Hepatocyte (in vitro differentiated cells): ENCODE data around the gene DDX39A. TPM values are rescaled to one million over a fixed set of nuclear protein-coding genes. Genes with fewer than 3 reads are reported as not detected.
A peak's percentile ranks its signal among the peaks of the same experiment; 100 is the strongest.

Experiments used
- DNase-seq: peaks from one replicate; pipeline ENCODE4 v3.0.0-alpha.2; 2016; ENCODE audit warnings: low spot score
- H2AFZ ChIP-seq: fragments of 200-600 bp; sonication (generic); 2 replicates; pipeline ENCODE4 v1.6.0; 2016; ENCODE audit warnings: antibody characterized with exemption, mild to moderate bottlenecking
- H3K27ac ChIP-seq: fragments of 200-600 bp; sonication (generic); 2 replicates; pipeline ENCODE4 v1.5.1; 2016; ENCODE audit warnings: mild to moderate bottlenecking
- H3K27me3 ChIP-seq: fragments of 200-600 bp; sonication (generic); 2 replicates; pipeline ENCODE4 v1.6.1; 2016
- H3K36me3 ChIP-seq: fragments of 200-600 bp; sonication (generic); replicated peaks from 2 replicates; pipeline ENCODE4 v1.5.1; 2016; ENCODE audit warnings: low read depth; ENCODE audit not compliant: insufficient read depth
- H3K4me1 ChIP-seq: fragments of 200-600 bp; sonication (generic); 2 replicates; pipeline ENCODE4 v1.5.1; 2016; ENCODE audit warnings: mild to moderate bottlenecking, moderate library complexity; ENCODE audit not compliant: insufficient read depth
- H3K4me2 ChIP-seq: fragments of 200-600 bp; sonication (generic); 2 replicates; pipeline ENCODE4 v1.6.0; 2016
- H3K4me3 ChIP-seq: fragments of 200-600 bp; sonication (generic); 2 replicates; pipeline ENCODE4 v1.5.1; 2016; ENCODE audit warnings: mild to moderate bottlenecking
- H3K79me2 ChIP-seq: fragments of 200-600 bp; sonication (generic); 2 replicates; pipeline ENCODE4 v1.6.0; 2017; ENCODE audit warnings: mild to moderate bottlenecking
- H3K9me2 ChIP-seq: fragments of 200-600 bp; sonication (generic); replicated peaks from 2 replicates; pipeline ENCODE4 v1.6.0; 2017; ENCODE audit warnings: mild to moderate bottlenecking; ENCODE audit not compliant: insufficient read depth
- H3K9me3 ChIP-seq: fragments of 200-600 bp; sonication (generic); 2 replicates; pipeline ENCODE4 v1.5.1; 2016; ENCODE audit warnings: low read depth, mild to moderate bottlenecking
- H4K20me1 ChIP-seq: fragments of 200-600 bp; sonication (generic); 2 replicates; pipeline ENCODE4 v1.6.0; 2016; ENCODE audit warnings: mild to moderate bottlenecking; ENCODE audit not compliant: insufficient read depth, poor library complexity, severe bottlenecking
- EZH2 ChIP-seq: fragments of 200-600 bp; sonication (generic); IDR thresholded peaks from 2 replicates; pipeline ENCODE4 v1.6.1; 2016; ENCODE audit warnings: antibody characterized with exemption, mild to moderate bottlenecking, borderline replicate concordance
- EZH2phosphoT487 ChIP-seq: fragments of 200-600 bp; sonication (generic); IDR thresholded peaks from one replicate; pipeline ENCODE4 v1.6.1; 2018; ENCODE audit warnings: antibody characterized with exemption, mild to moderate bottlenecking, low read depth, moderate library complexity; ENCODE audit not compliant: unreplicated experiment, severe bottlenecking
- whole genome bisulfite sequencing: methylation state at CpG from one replicate; pipeline ENCODE4 v1.1.6; 2016; ENCODE audit warnings: low lambda C conversion rate; ENCODE audit errors: missing lambda C conversion rate; 5-methylcytosine and 5-hydroxymethylcytosine counted together
- polyA plus RNA-seq: library from polyadenylated mRNA; unstranded; fragments of >200 nt; fragmentation: Nextera tagmentation; extraction: Ambion mirVana; gene quantifications from 2 replicates; pipeline ENCODE4 v1.2.1, GENCODE V29; 2016
- total RNA-seq: library from RNA; depleted of rRNA; stranded (reverse); fragments of >200 nt; gene quantifications from 2 replicates; pipeline ENCODE4 v1.2.3, GENCODE V29; 2014
- TF ChIP-seq, protein P1 (sequence below): fragments of 200-600 bp; sonication (generic); IDR thresholded peaks from 2 replicates; pipeline ENCODE4 v1.5.1; 2016; ENCODE audit warnings: antibody characterized with exemption, mild to moderate bottlenecking; ENCODE audit not compliant: poor library complexity

The DDX39A gene
- total and polyA plus RNA-seq, 2 experiments from 2014 or later = 79.2 to 106 TPM

DNA sequence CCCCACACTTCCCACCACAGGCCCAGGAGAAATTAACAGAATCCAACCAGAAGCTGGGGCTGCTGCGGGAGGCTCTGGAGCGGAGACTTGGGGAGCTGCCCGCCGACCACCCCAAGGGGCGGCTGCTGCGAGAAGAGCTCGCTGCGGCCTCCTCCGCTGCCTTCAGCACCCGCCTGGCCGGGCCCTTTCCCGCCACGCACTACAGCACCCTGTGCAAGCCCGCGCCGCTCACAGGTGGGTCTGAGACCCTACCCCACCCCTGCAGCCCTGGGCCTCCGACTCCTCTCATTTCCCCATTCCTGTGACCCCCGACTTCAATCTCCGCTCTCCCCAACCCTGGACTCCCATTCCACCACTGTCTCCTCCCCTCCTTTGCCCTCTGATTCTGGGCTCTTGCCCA, 31.7 kb upstream of the DDX39A start:
- no peak for DNase-seq
- no peaks in the 10 kb centered on the region for H3K27me3 ChIP-seq
- 100% methylated on average over 9 of the region's 19 CpGs for WGBS
- H3K4me1 ChIP-seq = no peaks in the 10 kb centered on the region
- TF ChIP-seq, protein P1, sequence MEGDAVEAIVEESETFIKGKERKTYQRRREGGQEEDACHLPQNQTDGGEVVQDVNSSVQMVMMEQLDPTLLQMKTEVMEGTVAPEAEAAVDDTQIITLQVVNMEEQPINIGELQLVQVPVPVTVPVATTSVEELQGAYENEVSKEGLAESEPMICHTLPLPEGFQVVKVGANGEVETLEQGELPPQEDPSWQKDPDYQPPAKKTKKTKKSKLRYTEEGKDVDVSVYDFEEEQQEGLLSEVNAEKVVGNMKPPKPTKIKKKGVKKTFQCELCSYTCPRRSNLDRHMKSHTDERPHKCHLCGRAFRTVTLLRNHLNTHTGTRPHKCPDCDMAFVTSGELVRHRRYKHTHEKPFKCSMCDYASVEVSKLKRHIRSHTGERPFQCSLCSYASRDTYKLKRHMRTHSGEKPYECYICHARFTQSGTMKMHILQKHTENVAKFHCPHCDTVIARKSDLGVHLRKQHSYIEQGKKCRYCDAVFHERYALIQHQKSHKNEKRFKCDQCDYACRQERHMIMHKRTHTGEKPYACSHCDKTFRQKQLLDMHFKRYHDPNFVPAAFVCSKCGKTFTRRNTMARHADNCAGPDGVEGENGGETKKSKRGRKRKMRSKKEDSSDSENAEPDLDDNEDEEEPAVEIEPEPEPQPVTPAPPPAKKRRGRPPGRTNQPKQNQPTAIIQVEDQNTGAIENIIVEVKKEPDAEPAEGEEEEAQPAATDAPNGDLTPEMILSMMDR = no peak
- no peak for TF ChIP-seq EZH2phosphoT487
- no peak for TF ChIP-seq EZH2
- H3K9me2 ChIP-seq = no peaks in the 10 kb centered on the region
- H3K36me3 ChIP-seq = peaks cover 3% of the 10 kb centered on the region
- H3K4me3 ChIP-seq = no peak overlapping the region
- H3K27ac ChIP-seq = no peak overlapping the region
- H4K20me1 ChIP-seq = no peaks in the 10 kb centered on the region
- no peaks in the 10 kb centered on the region for H3K79me2 ChIP-seq
- no peak overlapping the region for H3K4me2 ChIP-seq
- H3K9me3 ChIP-seq = no peaks in the 10 kb centered on the region
- H2AFZ ChIP-seq = no peak overlapping the region

DNA sequence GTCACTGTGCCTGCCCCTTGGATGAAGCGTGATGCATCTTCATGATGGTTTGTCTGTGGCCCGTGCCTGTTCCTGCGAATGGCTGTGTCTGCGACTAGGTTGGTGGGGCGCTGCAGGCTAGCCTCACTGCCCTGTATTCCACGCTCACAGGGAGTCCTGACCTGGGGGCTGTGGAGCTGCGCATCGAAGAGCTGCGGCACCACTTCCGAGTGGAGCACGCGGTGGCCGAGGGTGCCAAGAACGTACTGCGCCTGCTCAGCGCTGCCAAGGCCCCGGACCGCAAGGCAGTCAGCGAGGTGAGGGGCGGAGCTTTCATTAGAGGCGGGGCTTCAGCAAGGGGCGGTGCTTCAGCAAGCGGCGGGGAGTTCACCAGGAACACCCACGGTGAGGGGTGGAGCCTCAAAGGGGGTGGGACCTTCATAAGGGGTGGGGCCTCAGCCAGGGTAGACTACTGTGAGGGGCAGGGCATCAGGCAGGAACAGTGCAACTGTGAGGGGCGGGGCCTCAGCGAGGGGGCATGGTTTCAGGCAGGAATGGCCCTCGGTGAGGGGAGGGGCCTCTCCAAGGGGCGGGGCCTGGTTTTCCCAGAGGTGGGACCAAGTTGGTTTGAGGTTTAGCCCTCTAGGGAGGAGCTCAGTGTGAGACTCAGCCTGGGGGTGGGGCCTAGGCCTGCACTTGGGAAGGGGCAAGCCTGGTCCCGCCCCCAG, 31.2 kb upstream of the DDX39A start:
- Histone ChIP-seq H3K79me2 (no peaks in the 10 kb centered on the region), H3K9me3 (no peaks in the 10 kb centered on the region), H4K20me1 (no peaks in the 10 kb centered on the region), H3K4me3 (no peak overlapping the region), H2AFZ (no peak overlapping the region), H3K36me3 (peaks cover 3% of the 10 kb centered on the region), H3K9me2 (no peaks in the 10 kb centered on the region), H3K4me1 (no peaks in the 10 kb centered on the region), H3K4me2 (no peak overlapping the region), H3K27ac (no peak overlapping the region), H3K27me3 (no peaks in the 10 kb centered on the region)
- WGBS = 98% methylated on average over 24 of the region's 30 CpGs
- DNase-seq = peak; percentile 37
- no peak for TF ChIP-seq EZH2
- TF ChIP-seq, protein P1 = no peak
- no peak for TF ChIP-seq EZH2phosphoT487

GRCh38 chr19:14449321-14449720, 30.2 kb upstream of the DDX39A start:
- no peak for DNase-seq
- Histone ChIP-seq H3K36me3 (no peaks in the 10 kb centered on the region), H2AFZ (no peak overlapping the region), H4K20me1 (no peaks in the 10 kb centered on the region), H3K4me1 (no peaks in the 10 kb centered on the region), H3K9me3 (no peaks in the 10 kb centered on the region), H3K27ac (no peak overlapping the region), H3K9me2 (no peaks in the 10 kb centered on the region), H3K4me2 (no peak overlapping the region), H3K4me3 (no peak overlapping the region), H3K27me3 (no peaks in the 10 kb centered on the region), H3K79me2 (no peaks in the 10 kb centered on the region)
- 92% methylated on average over 6 of the region's 6 CpGs for WGBS
- TF ChIP-seq EZH2phosphoT487 (no peak), EZH2 (no peak)
- TF ChIP-seq, protein P1 = no peak
